Kidney capillary endothelial cell (primary cell): ENCODE data around the gene ACAT2.
"Not testable (repeated sequence)": the region's sequence is repeated elsewhere in the genome, so short reads cannot be mapped to it uniquely, and the experiment has no call there.

Source experiments
- DNase-seq: peaks from one replicate; pipeline ENCODE4 v3.0.0-alpha.2; 2018; ENCODE audit warnings: low spot score

Gene ACAT2

GRCh38 chr6:159772196-159772595 is 10.4 kb downstream of the ACAT2 start:
- no peak for DNase-seq

DNA sequence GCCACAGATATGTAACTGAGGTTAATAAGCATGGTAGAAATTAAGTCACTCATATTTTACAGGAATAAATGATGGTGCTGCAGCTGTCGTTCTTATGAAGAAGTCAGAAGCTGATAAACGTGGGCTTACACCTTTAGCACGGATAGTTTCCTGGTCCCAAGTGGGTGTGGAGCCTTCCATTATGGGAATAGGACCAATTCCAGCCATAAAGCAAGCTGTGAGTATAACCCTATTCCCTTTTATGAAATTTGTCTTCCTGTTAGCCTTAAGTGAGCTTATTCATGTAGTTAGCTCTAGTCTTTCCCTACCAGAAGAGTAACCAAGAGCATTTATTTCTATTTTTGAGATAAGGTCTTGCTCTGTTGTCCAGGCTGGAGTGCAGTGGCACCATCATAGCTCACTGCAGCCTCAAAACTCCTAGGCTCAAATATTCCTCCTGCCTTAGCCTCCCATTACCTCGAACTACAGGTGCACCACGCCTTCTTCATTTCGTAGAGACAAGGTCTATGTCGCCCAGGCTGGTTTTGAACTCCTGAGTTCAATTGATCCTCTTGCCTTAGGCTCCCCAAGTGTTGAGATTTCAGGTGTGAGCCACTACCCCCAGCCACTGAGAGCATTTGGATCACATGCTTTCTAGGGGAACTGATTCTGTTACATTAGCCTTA is 15.5 kb downstream of the ACAT2 start:
- no peak for DNase-seq

GRCh38 chr6:159778131-159778530 is 16.3 kb downstream of the ACAT2 start:
- no peak for DNase-seq

GRCh38 chr6:159778542-159779103 is 16.8 kb downstream of the ACAT2 start:
- no peak for DNase-seq

- DNase-seq, result no peak
These were observed 26.4 kb downstream of the ACAT2 start for GRCh38 chr6:159788276-159788675.

GRCh38 chr6:159788753-159789376 is 27.0 kb downstream of the ACAT2 start:
- DNase-seq, result peak; percentile 59

DNA sequence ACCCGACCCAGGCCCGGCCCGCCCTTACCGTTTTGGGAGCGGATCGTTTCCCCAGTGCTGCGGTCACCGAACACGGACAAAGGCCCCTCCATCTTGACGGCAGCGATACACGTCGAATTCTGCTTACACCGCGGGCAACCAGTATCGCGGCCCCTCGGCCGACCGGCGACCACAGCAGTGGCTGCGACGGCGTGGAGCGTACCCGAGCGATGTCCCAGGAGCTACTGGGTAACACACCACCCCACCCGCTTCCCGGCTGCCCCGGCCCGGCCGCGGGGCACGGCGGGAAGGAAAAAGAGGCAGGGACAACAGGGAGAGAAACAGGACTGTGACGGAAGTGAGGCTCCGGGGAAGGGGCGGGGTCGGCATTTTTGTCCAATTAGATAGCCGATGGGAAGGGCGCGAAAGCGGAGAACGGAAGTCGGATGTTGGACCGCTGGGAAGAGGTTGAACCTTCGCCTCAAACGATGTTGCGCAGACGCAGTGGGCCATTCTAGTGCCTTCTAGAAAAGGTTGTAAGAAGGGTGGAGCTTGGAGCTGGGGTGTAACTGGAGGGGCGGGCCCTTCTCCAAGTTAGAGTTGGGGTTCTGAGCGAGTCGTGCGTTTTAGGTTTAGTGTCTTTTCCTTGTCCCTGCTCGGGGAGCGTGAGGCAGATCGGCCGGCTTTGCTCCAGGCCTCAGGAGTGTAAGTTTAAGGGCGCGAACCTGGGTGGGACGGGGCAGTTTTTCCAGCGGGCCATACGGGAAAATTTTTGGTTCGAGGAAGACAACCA is 27.7 kb downstream of the ACAT2 start, which contains the start of gene TCP1:
TCP1 (minus strand) TSS at position 226 of the 772 bp plus-strand sequence; CDS start at position 92, 134 bp downstream.
- DNase-seq, result peak; percentile 99

- DNase-seq, result peak; percentile 96
These were observed 28.5 kb downstream of the ACAT2 start, which contains the start of gene MRPL18 for GRCh38 chr6:159790149-159790955. Gene MRPL18 (plus strand): TSS chr6:159790467. CDS start chr6:159790588, 121 bp downstream.

GRCh38 chr6:159790956-159791598 is 29.2 kb downstream of the ACAT2 start:
- DNase-seq, result no peak

DNA sequence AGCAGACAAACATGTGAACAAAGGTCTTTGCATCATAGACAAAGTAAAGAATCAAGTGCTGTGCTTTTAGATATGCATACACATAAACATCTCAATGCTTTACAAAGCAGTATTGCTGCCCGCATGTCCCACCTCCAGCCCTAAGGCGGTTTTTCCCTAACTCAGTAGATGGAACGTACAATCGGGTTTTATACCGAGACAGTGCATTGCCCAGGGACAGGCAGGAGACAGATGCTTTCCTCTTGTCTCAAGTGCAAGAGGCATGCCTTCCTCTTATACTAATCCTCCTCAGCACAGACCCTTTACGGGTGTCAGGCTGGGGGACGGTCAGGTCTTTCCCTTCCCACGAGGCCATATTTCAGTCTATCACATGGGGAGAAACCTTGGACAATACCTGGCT is 33.1 kb downstream of the ACAT2 start:
- DNase-seq, result not testable (repeated sequence)

DNA sequence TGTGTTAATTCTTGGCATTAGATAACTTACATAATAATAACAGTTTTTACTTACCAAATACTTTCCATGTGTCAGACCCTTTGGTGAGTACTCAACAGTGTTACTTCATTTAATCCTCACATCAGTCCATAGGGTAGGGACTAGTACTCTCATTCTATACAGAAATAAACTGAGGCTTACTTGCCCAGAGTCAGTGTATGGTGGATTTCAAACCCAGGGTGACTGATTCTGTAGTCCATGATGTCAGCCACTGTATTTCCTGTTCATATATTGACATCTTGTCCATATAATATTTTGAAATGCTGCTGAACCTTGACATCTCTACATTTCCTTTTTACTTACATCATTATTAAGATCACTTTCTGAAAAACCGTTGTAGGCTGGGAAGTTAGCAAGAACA is 35.7 kb downstream of the ACAT2 start:
- DNase-seq, result no peak

- no peak for DNase-seq
These were observed 38.5 kb downstream of the ACAT2 start, which contains the start of gene PNLDC1 for GRCh38 chr6:159800141-159800865. Gene PNLDC1 (plus strand): TSS chr6:159800276. CDS start chr6:159800308, 32 bp downstream.

DNA sequence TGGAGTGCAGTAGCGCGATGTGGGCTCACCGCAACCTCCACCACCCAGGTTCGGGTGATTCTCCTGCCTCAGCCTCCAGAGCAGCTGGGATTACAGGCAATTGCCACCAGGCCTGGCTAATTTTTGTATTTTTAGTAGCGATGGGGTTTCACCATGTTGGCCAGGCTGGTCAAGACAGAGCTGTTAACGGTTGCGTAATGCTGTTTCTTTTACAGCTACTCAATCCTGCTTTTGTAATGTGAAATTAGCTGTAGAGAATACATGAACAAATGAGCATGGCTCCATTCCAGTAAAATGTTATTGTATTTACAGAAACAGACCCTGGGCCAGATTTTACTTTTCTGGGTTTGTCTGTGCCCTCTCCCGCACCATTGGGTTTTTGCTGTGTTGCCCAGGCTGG is 40.1 kb downstream of the ACAT2 start:
- DNase-seq, result no peak

DNA sequence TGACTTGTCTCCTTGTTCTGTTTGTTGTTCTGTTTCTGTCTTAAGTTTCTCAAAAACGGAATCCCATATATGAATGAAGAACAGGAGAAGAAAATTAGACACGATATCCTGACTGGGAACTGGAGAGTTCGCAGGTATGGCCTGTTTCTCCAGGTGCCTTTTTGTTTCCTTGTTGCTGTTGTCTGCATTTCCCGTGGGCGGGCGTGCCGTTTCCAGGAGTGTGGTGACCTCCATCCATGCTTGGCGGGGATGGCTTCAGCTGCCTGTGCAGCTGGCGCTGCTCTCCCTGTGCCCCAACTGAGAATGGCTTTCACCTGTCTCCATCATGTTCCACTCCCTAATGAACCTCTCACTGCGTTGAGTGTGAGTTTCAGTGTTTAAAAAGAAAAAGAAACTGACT is 42.7 kb downstream of the ACAT2 start:
- DNase-seq, result no peak

GRCh38 chr6:159805440-159806020 is 43.7 kb downstream of the ACAT2 start:
- DNase-seq, result no peak

DNA sequence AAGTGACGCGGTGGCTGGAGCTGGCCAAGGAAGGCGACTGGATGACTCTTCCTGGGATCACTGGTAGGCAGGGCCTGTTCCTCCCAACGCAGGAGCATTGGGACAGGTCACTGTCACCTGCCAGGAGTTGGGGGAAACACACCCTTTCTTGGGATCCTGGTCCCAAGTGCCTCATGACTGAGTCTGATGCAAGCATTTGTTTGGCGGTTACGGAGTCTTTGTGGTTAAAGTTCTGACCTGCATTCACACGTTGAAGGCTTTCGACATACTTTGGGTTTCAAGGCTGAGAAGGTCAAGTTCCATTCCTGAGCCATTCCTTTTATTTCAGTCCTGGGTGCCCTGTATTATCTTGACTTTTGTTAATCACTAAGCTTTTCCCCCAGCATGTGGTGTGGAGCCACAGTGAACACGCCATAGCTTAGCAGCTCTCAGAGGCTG is 44.2 kb downstream of the ACAT2 start:
- DNase-seq, result no peak

DNA sequence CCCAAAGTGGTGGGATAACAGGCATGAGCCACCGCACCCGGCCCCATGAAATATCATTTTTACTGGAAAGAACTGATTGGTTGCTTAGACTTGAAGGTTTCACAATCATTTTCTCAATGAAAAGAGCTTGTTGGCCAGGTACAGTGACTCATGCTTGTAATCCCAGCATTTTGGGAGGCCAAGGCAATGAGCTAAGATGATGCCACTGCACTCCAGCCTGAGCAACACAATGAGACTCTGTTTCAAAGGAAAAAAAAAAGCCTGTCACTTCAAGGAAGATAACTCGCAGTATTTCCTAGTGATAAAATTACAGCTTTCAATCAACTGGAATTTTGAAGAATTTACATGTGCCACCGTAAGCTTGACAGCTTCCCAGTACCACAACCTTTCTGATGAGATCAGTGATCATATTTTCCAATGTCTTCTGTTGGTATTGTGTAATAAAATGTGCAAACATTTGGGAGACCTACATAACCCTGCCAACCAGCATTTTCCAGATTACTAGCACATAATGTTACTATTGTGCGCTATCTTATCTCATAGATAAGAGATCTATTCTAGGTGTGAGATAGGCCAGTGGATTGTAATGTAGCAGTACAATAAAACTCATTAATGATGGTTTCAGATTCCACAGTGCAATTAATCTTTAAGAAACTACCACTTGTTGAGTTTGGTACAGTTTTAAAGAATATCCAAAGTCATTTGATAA is 45.5 kb downstream of the ACAT2 start:
- no peak for DNase-seq

GRCh38 chr6:159808647-159809046 is 46.8 kb downstream of the ACAT2 start:
- DNase-seq, result no peak

DNA sequence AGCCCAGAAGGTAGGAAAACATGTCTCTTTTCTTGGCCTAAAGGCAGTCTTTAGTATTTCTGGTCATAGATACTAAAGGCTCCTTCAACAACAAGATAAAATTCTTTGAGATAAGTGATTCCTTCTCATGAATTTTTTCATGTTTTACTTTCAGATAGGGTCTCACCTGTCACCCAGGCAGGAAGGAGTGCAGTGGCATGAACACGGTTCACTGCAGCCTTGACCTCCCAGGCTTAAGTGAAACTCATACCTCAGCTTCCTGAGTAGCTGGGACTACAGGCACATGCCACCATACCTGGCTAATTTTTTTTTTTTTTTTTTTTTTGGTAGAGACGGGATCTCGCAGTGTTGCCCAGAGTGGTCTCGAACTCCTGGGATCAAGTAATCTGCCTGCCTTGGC is 47.3 kb downstream of the ACAT2 start:
- DNase-seq, result no peak
